ENCODE results near the gene ZBTB38. TPM values are rescaled to one million over a fixed set of nuclear protein-coding genes. Genes with fewer than 3 reads are reported as not detected.

Gene ZBTB38
- polyA plus RNA-seq, 4 donors: 11.9 to 186 (median 21.8) TPM

GRCh38 chr3:141366285-141367037 lies 1.8 kb upstream of the ZBTB38 start:
- Histone ChIP-seq H3K9me3 (ENCODE audit: control insufficient read depth in 2 of 2, insufficient read depth in 1 of 2, low read depth in 1 of 2, low read length in 1 of 2) (no peaks in the 10 kb centered on the region), H3K27me3 (ENCODE audit: control insufficient read depth in 3 of 3, insufficient read depth in 3 of 3, low read length in 3 of 3) (no peaks in the 10 kb centered on the region), H3K4me1 (ENCODE audit: control insufficient read depth in 3 of 3, insufficient read depth in 2 of 3, low read depth in 1 of 3, low read length in 2 of 3) (peaks cover 3 to 39% (median 9%) of the 10 kb centered on the region in 3 donors), H3K4me3 (ENCODE audit: low read depth in 1 of 3, low read length in 3 of 3) (no peak overlapping the region), H3K36me3 (ENCODE audit: control insufficient read depth in 3 of 3, insufficient read depth in 2 of 3, low read depth in 1 of 3, low read length in 3 of 3) (peaks cover 0 to 33% (median 0%) of the 10 kb centered on the region in 3 donors), H3K27ac (ENCODE audit: low read depth in 1 of 3, low read length in 2 of 3) (peak overlapping the region; percentile 52 to 95 (median 69))
- 49 to 56% (median 54%) methylated on average over 5 of the region's 5 CpGs for WGBS, 3 donors
- DNase-seq (peak; percentile 40 to 60), FAIRE-seq (no peak)

- 89 to 92% (median 92%) methylated on average over 12 of the region's 12 CpGs for WGBS, 3 donors
- FAIRE-seq (no peak), DNase-seq (no peak)
- H3K4me3 ChIP-seq (ENCODE audit: low read depth in 1 of 3, low read length in 3 of 3): no peak overlapping the region
- peaks cover 0 to 38% (median 4%) of the 10 kb centered on the region in 3 donors for H3K36me3 ChIP-seq (ENCODE audit: control insufficient read depth in 3 of 3, insufficient read depth in 2 of 3, low read depth in 1 of 3, low read length in 3 of 3)
- H3K27me3 ChIP-seq (ENCODE audit: control insufficient read depth in 3 of 3, insufficient read depth in 3 of 3, low read length in 3 of 3): no peaks in the 10 kb centered on the region
- H3K27ac ChIP-seq (ENCODE audit: low read depth in 1 of 3, low read length in 2 of 3): peak overlapping the region; percentile 52 to 95 (median 69)
- H3K9me3 ChIP-seq (ENCODE audit: control insufficient read depth in 2 of 2, insufficient read depth in 1 of 2, low read depth in 1 of 2, low read length in 1 of 2): no peaks in the 10 kb centered on the region
- H3K4me1 ChIP-seq (ENCODE audit: control insufficient read depth in 3 of 3, insufficient read depth in 2 of 3, low read depth in 1 of 3, low read length in 2 of 3): peaks cover 3 to 39% (median 9%) of the 10 kb centered on the region in 3 donors
These were observed 1.1 kb upstream of the ZBTB38 start for GRCh38 chr3:141367038-141367730.

- WGBS, 3 donors: 73 to 83% (median 77%) methylated on average over 15 of the region's 15 CpGs
- Histone ChIP-seq H3K27me3 (ENCODE audit: control insufficient read depth in 3 of 3, insufficient read depth in 3 of 3, low read length in 3 of 3) (no peaks in the 10 kb centered on the region), H3K9me3 (ENCODE audit: control insufficient read depth in 2 of 2, insufficient read depth in 1 of 2, low read depth in 1 of 2, low read length in 1 of 2) (no peaks in the 10 kb centered on the region), H3K27ac (ENCODE audit: low read depth in 1 of 3, low read length in 2 of 3) (peak overlapping the region; percentile 91 to 95 (median 91)), H3K4me3 (ENCODE audit: low read depth in 1 of 3, low read length in 3 of 3) (peak overlapping the region in 1 of 3 donors; percentile 1), H3K36me3 (ENCODE audit: control insufficient read depth in 3 of 3, insufficient read depth in 2 of 3, low read depth in 1 of 3, low read length in 3 of 3) (peaks cover 4 to 42% (median 4%) of the 10 kb centered on the region in 3 donors), H3K4me1 (ENCODE audit: control insufficient read depth in 3 of 3, insufficient read depth in 2 of 3, low read depth in 1 of 3, low read length in 2 of 3) (peaks cover 3 to 39% (median 9%) of the 10 kb centered on the region in 3 donors)
- no peak for FAIRE-seq
- peak in 1 of 2 donors; percentile 31 for DNase-seq
These were observed 856 bp downstream of the ZBTB38 start for GRCh38 chr3:141368925-141369794.

GRCh38 chr3:141370065-141370533 lies 1.8 kb downstream of the ZBTB38 start:
- no peaks in the 10 kb centered on the region for H3K27me3 ChIP-seq (ENCODE audit: control insufficient read depth in 3 of 3, insufficient read depth in 3 of 3, low read length in 3 of 3)
- H3K4me1 ChIP-seq (ENCODE audit: control insufficient read depth in 3 of 3, insufficient read depth in 2 of 3, low read depth in 1 of 3, low read length in 2 of 3): peaks cover 3 to 39% (median 9%) of the 10 kb centered on the region in 3 donors
- H3K4me3 ChIP-seq (ENCODE audit: low read depth in 1 of 3, low read length in 3 of 3): no peak overlapping the region
- peaks cover 4 to 44% (median 4%) of the 10 kb centered on the region in 3 donors for H3K36me3 ChIP-seq (ENCODE audit: control insufficient read depth in 3 of 3, insufficient read depth in 2 of 3, low read depth in 1 of 3, low read length in 3 of 3)
- FAIRE-seq (no peak), DNase-seq (peak; percentile 80 to 81)
- no peaks in the 10 kb centered on the region for H3K9me3 ChIP-seq (ENCODE audit: control insufficient read depth in 2 of 2, insufficient read depth in 1 of 2, low read depth in 1 of 2, low read length in 1 of 2)
- WGBS, 3 donors: 32 to 45% (median 38%) methylated on average over 2 of the region's 2 CpGs
- H3K27ac ChIP-seq (ENCODE audit: low read depth in 1 of 3, low read length in 2 of 3): peak overlapping the region in 2 of 3 donors; percentile 17 to 95

GRCh38 chr3:141371882-141372281 lies 3.6 kb downstream of the ZBTB38 start:
- no peaks in the 10 kb centered on the region for H3K27me3 ChIP-seq (ENCODE audit: control insufficient read depth in 3 of 3, insufficient read depth in 3 of 3, low read length in 3 of 3)
- FAIRE-seq: no peak
- peaks cover 4 to 55% (median 5%) of the 10 kb centered on the region in 3 donors for H3K36me3 ChIP-seq (ENCODE audit: control insufficient read depth in 3 of 3, insufficient read depth in 2 of 3, low read depth in 1 of 3, low read length in 3 of 3)

GRCh38 chr3:141372656-141373055 lies 4.4 kb downstream of the ZBTB38 start:
- no peak overlapping the region for H3K27ac ChIP-seq (ENCODE audit: low read depth in 1 of 3, low read length in 2 of 3)
- peaks cover 0 to 20% (median 9%) of the 10 kb centered on the region in 3 donors for H3K4me1 ChIP-seq (ENCODE audit: control insufficient read depth in 3 of 3, insufficient read depth in 2 of 3, low read depth in 1 of 3, low read length in 2 of 3)
- FAIRE-seq: no peak

More at GRCh38 chr3:141371882-141372281, 3.6 kb downstream of the ZBTB38 start:
- Histone ChIP-seq H3K27ac (ENCODE audit: low read depth in 1 of 3, low read length in 2 of 3) (no peak overlapping the region), H3K4me3 (ENCODE audit: low read depth in 1 of 3, low read length in 3 of 3) (no peak overlapping the region), H3K9me3 (ENCODE audit: control insufficient read depth in 2 of 2, insufficient read depth in 1 of 2, low read depth in 1 of 2, low read length in 1 of 2) (no peaks in the 10 kb centered on the region), H3K4me1 (ENCODE audit: control insufficient read depth in 3 of 3, insufficient read depth in 2 of 3, low read depth in 1 of 3, low read length in 2 of 3) (peaks cover 3 to 28% (median 9%) of the 10 kb centered on the region in 3 donors)
- no peak for DNase-seq

GRCh38 chr3:141373232-141373631 lies 4.9 kb downstream of the ZBTB38 start:
- FAIRE-seq (no peak), DNase-seq (no peak)
- no peak overlapping the region for H3K4me3 ChIP-seq (ENCODE audit: low read depth in 1 of 3, low read length in 3 of 3)
- H3K4me1 ChIP-seq (ENCODE audit: control insufficient read depth in 3 of 3, insufficient read depth in 2 of 3, low read depth in 1 of 3, low read length in 2 of 3): peaks cover 0 to 14% (median 5%) of the 10 kb centered on the region in 3 donors
- H3K27ac ChIP-seq (ENCODE audit: low read depth in 1 of 3, low read length in 2 of 3): no peak overlapping the region
- H3K9me3 ChIP-seq (ENCODE audit: control insufficient read depth in 2 of 2, insufficient read depth in 1 of 2, low read depth in 1 of 2, low read length in 1 of 2): no peaks in the 10 kb centered on the region
- H3K36me3 ChIP-seq (ENCODE audit: control insufficient read depth in 3 of 3, insufficient read depth in 2 of 3, low read depth in 1 of 3, low read length in 3 of 3): peaks cover 4 to 54% (median 6%) of the 10 kb centered on the region in 3 donors
- H3K27me3 ChIP-seq (ENCODE audit: control insufficient read depth in 3 of 3, insufficient read depth in 3 of 3, low read length in 3 of 3): no peaks in the 10 kb centered on the region

More at GRCh38 chr3:141372656-141373055, 4.4 kb downstream of the ZBTB38 start:
- Histone ChIP-seq H3K9me3 (ENCODE audit: control insufficient read depth in 2 of 2, insufficient read depth in 1 of 2, low read depth in 1 of 2, low read length in 1 of 2) (no peaks in the 10 kb centered on the region), H3K36me3 (ENCODE audit: control insufficient read depth in 3 of 3, insufficient read depth in 2 of 3, low read depth in 1 of 3, low read length in 3 of 3) (peaks cover 4 to 55% (median 6%) of the 10 kb centered on the region in 3 donors), H3K4me3 (ENCODE audit: low read depth in 1 of 3, low read length in 3 of 3) (no peak overlapping the region), H3K27me3 (ENCODE audit: control insufficient read depth in 3 of 3, insufficient read depth in 3 of 3, low read length in 3 of 3) (no peaks in the 10 kb centered on the region)
- DNase-seq: no peak

Data from small intestine (tissue), 7 donors.